ENCODE measurements around the gene MFAP4.

DNA sequence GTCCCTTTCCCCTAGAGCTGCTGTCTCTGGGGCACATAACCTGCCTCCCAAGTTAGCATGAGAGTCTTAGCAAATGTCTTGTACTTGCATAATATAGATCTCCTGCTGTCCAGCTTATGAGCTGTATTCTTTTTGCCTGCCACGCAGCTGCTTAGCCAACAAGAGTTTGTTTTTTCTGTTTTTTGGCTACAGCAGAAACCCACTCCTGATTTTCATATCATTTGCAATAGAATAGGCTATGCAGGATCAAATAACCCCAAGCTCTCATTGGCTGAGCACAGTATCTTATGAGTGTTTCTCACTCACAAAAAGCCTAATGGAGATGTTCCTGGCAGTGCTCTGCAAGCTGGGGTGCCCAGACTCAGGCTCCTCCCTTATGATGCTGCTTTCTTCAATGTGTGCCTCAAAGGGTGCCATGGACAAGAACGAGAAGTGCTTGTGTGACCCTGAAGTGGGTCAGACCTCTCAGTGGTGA, 47.6 kb downstream of the MFAP4 start:
- TF ChIP-seq, protein P1, sequence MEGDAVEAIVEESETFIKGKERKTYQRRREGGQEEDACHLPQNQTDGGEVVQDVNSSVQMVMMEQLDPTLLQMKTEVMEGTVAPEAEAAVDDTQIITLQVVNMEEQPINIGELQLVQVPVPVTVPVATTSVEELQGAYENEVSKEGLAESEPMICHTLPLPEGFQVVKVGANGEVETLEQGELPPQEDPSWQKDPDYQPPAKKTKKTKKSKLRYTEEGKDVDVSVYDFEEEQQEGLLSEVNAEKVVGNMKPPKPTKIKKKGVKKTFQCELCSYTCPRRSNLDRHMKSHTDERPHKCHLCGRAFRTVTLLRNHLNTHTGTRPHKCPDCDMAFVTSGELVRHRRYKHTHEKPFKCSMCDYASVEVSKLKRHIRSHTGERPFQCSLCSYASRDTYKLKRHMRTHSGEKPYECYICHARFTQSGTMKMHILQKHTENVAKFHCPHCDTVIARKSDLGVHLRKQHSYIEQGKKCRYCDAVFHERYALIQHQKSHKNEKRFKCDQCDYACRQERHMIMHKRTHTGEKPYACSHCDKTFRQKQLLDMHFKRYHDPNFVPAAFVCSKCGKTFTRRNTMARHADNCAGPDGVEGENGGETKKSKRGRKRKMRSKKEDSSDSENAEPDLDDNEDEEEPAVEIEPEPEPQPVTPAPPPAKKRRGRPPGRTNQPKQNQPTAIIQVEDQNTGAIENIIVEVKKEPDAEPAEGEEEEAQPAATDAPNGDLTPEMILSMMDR (IDR thresholded peaks at IDR 0.05), result no peak
- TF ChIP-seq POLR2A (IDR thresholded peaks at IDR 0.05), result no peak
